WERI-Rb-1 (cell line): Measurements from ENCODE around the gene STK40.

Source experiments
- DNase-seq: peaks from one replicate; pipeline ENCODE4 v3.0.0-alpha.2; 2020
- H3K27ac ChIP-seq: fragments of 250-450 bp; sonication (Bioruptor Pico); 2 replicates; pipeline ENCODE4 v1.5.1; 2020; ENCODE audit warnings: mild to moderate bottlenecking, moderate library complexity
- H3K27me3 ChIP-seq: fragments of 250-450 bp; sonication (Bioruptor Pico); 2 replicates; pipeline ENCODE4 v1.5.1; 2021; ENCODE audit warnings: mild to moderate bottlenecking, low read depth, moderate library complexity; ENCODE audit not compliant: insufficient read depth, severe bottlenecking
- H3K36me3 ChIP-seq: fragments of 250-450 bp; sonication (Bioruptor Pico); 2 replicates; pipeline ENCODE4 v1.5.1; 2020; ENCODE audit warnings: mild to moderate bottlenecking, moderate library complexity
- H3K4me3 ChIP-seq: 2 replicates; pipeline ENCODE4 v1.5.1; 2011; ENCODE audit warnings: low read depth, mild to moderate bottlenecking, control low read depth, low read length
- H3K9me3 ChIP-seq: fragments of 250-450 bp; sonication (Bioruptor Pico); 2 replicates; pipeline ENCODE4 v1.5.1; 2021; ENCODE audit warnings: mild to moderate bottlenecking, moderate library complexity; ENCODE audit not compliant: severe bottlenecking
- TF ChIP-seq, protein P1 (sequence below): IDR thresholded peaks from 2 replicates; pipeline ENCODE4 v1.5.1; 2011; ENCODE audit warnings: low read depth, mild to moderate bottlenecking, control low read depth, inconsistent platforms, low read length

The STK40 gene

DNA sequence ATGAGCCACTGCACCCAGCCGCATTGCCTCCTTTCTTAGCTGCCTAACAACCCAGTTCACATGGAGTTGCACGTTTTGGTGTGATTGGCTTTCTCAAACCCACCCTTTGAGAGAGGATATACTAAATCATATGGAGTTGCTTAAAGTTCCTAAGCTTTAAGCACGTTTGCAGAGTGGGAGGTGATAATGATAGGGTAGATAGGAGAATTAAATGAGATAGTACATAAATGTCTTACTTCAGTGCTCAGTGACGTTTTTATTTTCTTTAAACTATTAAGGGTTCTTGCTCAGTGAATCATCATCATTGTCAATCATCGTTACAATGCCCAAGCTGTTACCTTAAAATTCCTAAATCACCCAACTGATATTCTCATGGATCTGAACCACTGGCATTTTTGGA, 82.5 kb downstream of the STK40 start:
- DNase-seq, result no peak
- no peak overlapping the region for H3K4me3 ChIP-seq
- H3K36me3 ChIP-seq, result peaks cover 54% of the 10 kb centered on the region
- H3K9me3 ChIP-seq, result no peaks in the 10 kb centered on the region
- TF ChIP-seq, protein P1, sequence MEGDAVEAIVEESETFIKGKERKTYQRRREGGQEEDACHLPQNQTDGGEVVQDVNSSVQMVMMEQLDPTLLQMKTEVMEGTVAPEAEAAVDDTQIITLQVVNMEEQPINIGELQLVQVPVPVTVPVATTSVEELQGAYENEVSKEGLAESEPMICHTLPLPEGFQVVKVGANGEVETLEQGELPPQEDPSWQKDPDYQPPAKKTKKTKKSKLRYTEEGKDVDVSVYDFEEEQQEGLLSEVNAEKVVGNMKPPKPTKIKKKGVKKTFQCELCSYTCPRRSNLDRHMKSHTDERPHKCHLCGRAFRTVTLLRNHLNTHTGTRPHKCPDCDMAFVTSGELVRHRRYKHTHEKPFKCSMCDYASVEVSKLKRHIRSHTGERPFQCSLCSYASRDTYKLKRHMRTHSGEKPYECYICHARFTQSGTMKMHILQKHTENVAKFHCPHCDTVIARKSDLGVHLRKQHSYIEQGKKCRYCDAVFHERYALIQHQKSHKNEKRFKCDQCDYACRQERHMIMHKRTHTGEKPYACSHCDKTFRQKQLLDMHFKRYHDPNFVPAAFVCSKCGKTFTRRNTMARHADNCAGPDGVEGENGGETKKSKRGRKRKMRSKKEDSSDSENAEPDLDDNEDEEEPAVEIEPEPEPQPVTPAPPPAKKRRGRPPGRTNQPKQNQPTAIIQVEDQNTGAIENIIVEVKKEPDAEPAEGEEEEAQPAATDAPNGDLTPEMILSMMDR, result no peak
- peak overlapping the region; percentile 22; the same call in 1 of the 2 replicates for H3K27ac ChIP-seq
- H3K27me3 ChIP-seq, result no peaks in the 10 kb centered on the region

DNA sequence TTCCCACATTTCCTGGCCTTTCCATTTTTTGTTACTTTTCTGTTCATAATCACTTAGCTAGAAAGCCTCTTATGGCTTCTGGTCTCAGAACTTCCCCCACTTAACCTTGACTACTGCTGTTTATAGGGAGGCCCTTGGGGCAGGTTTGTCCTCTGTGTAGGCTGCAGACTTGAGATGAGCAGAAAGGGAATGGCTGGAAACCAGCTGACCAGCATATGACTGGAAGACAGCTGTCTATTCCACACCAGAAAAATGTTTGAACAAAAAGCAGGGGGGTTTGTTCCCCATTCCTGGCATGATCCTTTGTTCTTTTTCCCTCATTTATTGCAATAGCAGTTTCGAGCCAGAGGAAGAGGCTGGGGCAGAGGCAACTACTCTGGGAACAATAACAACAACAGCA, 84.5 kb downstream of the STK40 start:
- TF ChIP-seq, protein P1, result no peak
- Histone ChIP-seq H3K27ac (no peak overlapping the region; the same call in 1 of the 2 replicates), H3K36me3 (peaks cover 71% of the 10 kb centered on the region), H3K4me3 (no peak overlapping the region), H3K27me3 (no peaks in the 10 kb centered on the region), H3K9me3 (no peaks in the 10 kb centered on the region)
- DNase-seq, result no peak

DNA sequence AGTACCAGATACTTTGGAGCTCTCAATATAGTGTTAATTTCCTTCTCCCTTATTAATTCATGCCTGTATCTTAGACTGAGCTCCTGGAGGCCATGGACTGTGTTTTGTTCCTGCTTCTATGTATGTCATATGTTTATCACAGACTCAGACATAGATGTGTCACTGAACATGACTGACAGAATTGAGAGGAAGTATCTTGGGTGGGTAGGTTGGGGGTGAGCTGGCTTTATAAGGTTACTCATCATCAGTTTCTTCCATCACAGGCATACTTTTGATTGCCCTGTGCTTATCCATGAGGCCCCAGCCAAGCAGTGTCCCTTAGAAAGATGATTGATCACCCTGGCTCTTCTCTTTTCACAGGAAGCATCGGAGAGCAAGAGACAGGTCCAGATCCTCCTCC, 85.2 kb downstream of the STK40 start:
- DNase-seq, result no peak
- Histone ChIP-seq H3K27me3 (no peaks in the 10 kb centered on the region), H3K36me3 (peaks cover 75% of the 10 kb centered on the region), H3K27ac (no peak overlapping the region; the same call in 1 of the 2 replicates), H3K9me3 (no peaks in the 10 kb centered on the region), H3K4me3 (no peak overlapping the region)
- TF ChIP-seq, protein P1, result no peak

DNA sequence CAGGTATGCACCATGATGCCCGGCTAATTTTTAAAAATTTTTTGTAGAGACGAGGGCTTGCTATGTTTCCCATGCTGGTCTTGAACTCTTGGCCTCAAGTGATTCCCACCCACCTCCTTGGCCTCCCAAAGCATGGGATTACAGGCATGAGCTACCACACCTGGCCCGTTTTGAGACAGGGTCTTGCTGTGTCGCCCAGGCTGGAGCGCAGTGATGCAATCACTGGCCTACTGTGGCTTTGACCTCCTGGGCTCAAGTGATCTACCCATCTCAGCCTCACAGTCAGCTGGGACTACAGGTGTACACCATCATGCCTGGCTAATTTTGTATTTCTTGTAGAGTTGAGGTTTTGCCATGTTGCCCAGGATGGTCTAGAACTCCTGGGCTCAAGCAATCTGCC, 87.1 kb downstream of the STK40 start:
- no peaks in the 10 kb centered on the region for H3K9me3 ChIP-seq
- no peaks in the 10 kb centered on the region for H3K27me3 ChIP-seq
- H3K27ac ChIP-seq, result no peak overlapping the region
- DNase-seq, result no peak
- H3K4me3 ChIP-seq, result no peak overlapping the region
- peaks cover 86% of the 10 kb centered on the region for H3K36me3 ChIP-seq
- TF ChIP-seq, protein P1, result no peak

DNA sequence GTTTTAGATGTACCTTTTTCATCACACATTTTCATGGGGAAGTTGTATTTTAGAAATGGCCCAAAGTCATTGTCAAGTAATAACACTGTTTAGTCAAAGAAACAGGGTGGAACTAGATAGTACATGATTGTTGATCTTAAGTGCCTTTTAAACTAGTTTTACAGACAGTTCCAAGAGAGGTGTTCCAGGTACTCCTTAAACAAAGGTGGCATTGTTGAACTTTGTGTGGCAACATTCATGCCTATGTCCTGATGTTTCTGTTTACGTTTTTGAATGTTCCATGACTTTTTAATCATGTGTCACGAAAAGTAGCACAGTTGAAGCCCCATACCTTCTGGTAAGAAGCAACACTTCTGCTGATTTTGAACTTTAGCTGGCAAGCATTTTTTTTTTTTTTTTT, 88.7 kb downstream of the STK40 start:
- Histone ChIP-seq H3K9me3 (no peaks in the 10 kb centered on the region), H3K36me3 (peaks cover 84% of the 10 kb centered on the region), H3K27me3 (no peaks in the 10 kb centered on the region), H3K27ac (no peak overlapping the region), H3K4me3 (no peak overlapping the region)
- DNase-seq, result no peak
- TF ChIP-seq, protein P1, result no peak

DNA sequence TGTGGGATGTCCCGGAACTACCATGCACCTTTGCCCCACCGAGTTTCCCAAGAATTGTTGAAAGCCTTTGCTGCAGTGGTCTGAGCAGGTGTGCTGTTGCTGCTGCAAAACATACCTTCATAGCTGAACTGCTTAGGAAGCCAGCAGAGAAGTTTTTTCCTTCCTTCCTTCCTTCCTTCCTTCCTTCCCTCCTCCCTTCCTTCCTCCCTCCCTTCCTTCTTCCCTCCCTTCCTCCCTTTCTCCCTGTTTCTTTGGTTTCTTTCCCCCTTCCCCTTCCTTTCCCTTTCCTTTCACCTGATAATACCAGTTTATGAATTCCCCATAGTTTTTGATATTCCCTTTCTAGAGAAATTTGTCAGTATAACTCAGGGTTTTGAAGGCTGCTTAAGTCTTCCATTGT, 90.3 kb downstream of the STK40 start:
- no peak for DNase-seq
- Histone ChIP-seq H3K27me3 (no peaks in the 10 kb centered on the region), H3K36me3 (peaks cover 84% of the 10 kb centered on the region), H3K4me3 (no peak overlapping the region), H3K9me3 (no peaks in the 10 kb centered on the region), H3K27ac (no peak overlapping the region)
- TF ChIP-seq, protein P1, result no peak
